Measurements from ENCODE around the gene GALNT11.

DNA sequence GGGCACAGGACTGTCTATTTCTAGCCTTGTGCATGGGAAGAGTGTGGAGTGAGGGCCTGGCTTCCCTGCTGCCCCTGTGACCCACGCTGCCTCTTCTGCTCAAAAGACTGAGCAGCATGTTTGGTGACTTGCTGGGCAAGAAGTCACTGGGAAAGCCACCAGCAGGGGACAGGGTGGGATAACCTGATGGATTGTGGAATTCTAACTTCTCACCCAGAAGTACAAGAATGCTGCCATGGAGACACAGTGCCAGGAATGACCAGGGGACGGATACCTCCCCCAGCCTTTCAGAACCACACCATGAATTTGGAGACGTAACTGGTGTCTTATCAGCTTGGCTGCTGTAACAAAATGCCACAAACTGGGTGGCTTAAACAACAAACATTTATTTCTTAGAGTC, 40.9 kb upstream of the GALNT11 start:
- TF ChIP-seq ZNF274 (IDR thresholded peaks at IDR 0.05; ENCODE audit: low read depth, low read length) (no peak), YY1 (IDR thresholded peaks at IDR 0.05; ENCODE audit: insufficient read depth, insufficient read length) (no peak)

Data from NT2/D1 (cell line).